Activated naive CD4-positive, alpha-beta T cell treated with anti-CD3 and anti-CD28 coated beads, Interleukin-2, amount 50 U/mL, for 24 hours (primary cell): ENCODE measurements around the gene RPL10.
A peak's percentile ranks its signal among the peaks of the same experiment; 100 is the strongest.
"Not testable (repeated sequence)": the region's sequence is repeated elsewhere in the genome, so short reads cannot be mapped to it uniquely, and the experiment has no call there.

Experiments used
- H3K27ac Mint-ChIP-seq: one replicate; pipeline ENCODE4 v1.8.0; 2021; ENCODE audit warnings: mild to moderate bottlenecking, mixed read lengths
- H3K27me3 Mint-ChIP-seq: one replicate; pipeline ENCODE4 v1.8.0; 2021; ENCODE audit warnings: mixed read lengths
- H3K36me3 Mint-ChIP-seq: one replicate; pipeline ENCODE4 v1.8.0; 2021; ENCODE audit warnings: mixed read lengths
- H3K4me1 Mint-ChIP-seq: one replicate; pipeline ENCODE4 v1.8.0; 2021; ENCODE audit warnings: mixed read lengths
- H3K4me3 Mint-ChIP-seq: one replicate; pipeline ENCODE4 v1.8.0; 2021; ENCODE audit warnings: mild to moderate bottlenecking, mixed read lengths
- H3K9me3 Mint-ChIP-seq: one replicate; pipeline ENCODE4 v1.8.0; 2021; ENCODE audit warnings: mixed read lengths

RPL10 gene

GRCh38 chrX:154381271-154381670, 16.9 kb upstream of the RPL10 start:
- no peaks in the 10 kb centered on the region for H3K9me3 Mint-ChIP-seq
- peaks cover 6% of the 10 kb centered on the region for H3K36me3 Mint-ChIP-seq
- H3K27me3 Mint-ChIP-seq, result no peaks in the 10 kb centered on the region
- no peak overlapping the region for H3K27ac Mint-ChIP-seq
- peaks cover 12% of the 10 kb centered on the region for H3K4me1 Mint-ChIP-seq
- H3K4me3 Mint-ChIP-seq, result no peak overlapping the region

- no peaks in the 10 kb centered on the region for H3K27me3 Mint-ChIP-seq
- H3K27ac Mint-ChIP-seq, result no peak overlapping the region
- H3K4me3 Mint-ChIP-seq, result peak overlapping the region; percentile 26
- H3K36me3 Mint-ChIP-seq, result peaks cover 6% of the 10 kb centered on the region
- peaks cover 7% of the 10 kb centered on the region for H3K4me1 Mint-ChIP-seq
- H3K9me3 Mint-ChIP-seq, result no peaks in the 10 kb centered on the region
Measured at GRCh38 chrX:154382483-154383069, 15.6 kb upstream of the RPL10 start.

- Mint-ChIP-seq H3K9me3 (no peaks in the 10 kb centered on the region), H3K36me3 (peaks cover 6% of the 10 kb centered on the region), H3K27ac (peak overlapping the region; percentile 41), H3K4me1 (peaks cover 7% of the 10 kb centered on the region), H3K27me3 (no peaks in the 10 kb centered on the region), H3K4me3 (no peak overlapping the region)
Measured at GRCh38 chrX:154383359-154384283, 14.6 kb upstream of the RPL10 start.

- Mint-ChIP-seq H3K4me3 (no peak overlapping the region), H3K27me3 (no peaks in the 10 kb centered on the region), H3K9me3 (no peaks in the 10 kb centered on the region), H3K4me1 (peaks cover 7% of the 10 kb centered on the region), H3K27ac (no peak overlapping the region), H3K36me3 (peaks cover 6% of the 10 kb centered on the region)
Measured at GRCh38 chrX:154384284-154384892, 13.8 kb upstream of the RPL10 start.

- H3K4me3 Mint-ChIP-seq, H3K27ac Mint-ChIP-seq, H3K9me3 Mint-ChIP-seq, H3K36me3 Mint-ChIP-seq, H3K27me3 Mint-ChIP-seq, H3K4me1 Mint-ChIP-seq: not testable (repeated sequence)
Measured at GRCh38 chrX:154388094-154388493, 10.1 kb upstream of the RPL10 start.

GRCh38 chrX:154388649-154389048, 9.5 kb upstream of the RPL10 start:
- H3K27me3 Mint-ChIP-seq, H3K9me3 Mint-ChIP-seq, H3K4me3 Mint-ChIP-seq, H3K4me1 Mint-ChIP-seq, H3K27ac Mint-ChIP-seq, H3K36me3 Mint-ChIP-seq: not testable (repeated sequence)

- not testable (repeated sequence) for H3K9me3 Mint-ChIP-seq, H3K4me1 Mint-ChIP-seq, H3K36me3 Mint-ChIP-seq, H3K4me3 Mint-ChIP-seq, H3K27ac Mint-ChIP-seq, H3K27me3 Mint-ChIP-seq
Measured at GRCh38 chrX:154389812-154390747, 8.1 kb upstream of the RPL10 start.

GRCh38 chrX:154396363-154396762, 1.8 kb upstream of the RPL10 start:
- H3K4me1 Mint-ChIP-seq, H3K4me3 Mint-ChIP-seq: not testable (repeated sequence)

GRCh38 chrX:154396973-154397887, 947 bp upstream of the RPL10 start:
- H3K36me3 Mint-ChIP-seq, result peaks cover 16% of the 10 kb centered on the region
- no peaks in the 10 kb centered on the region for H3K4me1 Mint-ChIP-seq
- H3K27me3 Mint-ChIP-seq, result no peaks in the 10 kb centered on the region
- peak overlapping the region; percentile 99 for H3K4me3 Mint-ChIP-seq
- H3K9me3 Mint-ChIP-seq, result no peaks in the 10 kb centered on the region
- H3K27ac Mint-ChIP-seq, result peak overlapping the region; percentile 99

More at GRCh38 chrX:154396363-154396762, 1.8 kb upstream of the RPL10 start:
- peaks cover 16% of the 10 kb centered on the region for H3K36me3 Mint-ChIP-seq
- not testable (repeated sequence) for H3K9me3 Mint-ChIP-seq, H3K27ac Mint-ChIP-seq, H3K27me3 Mint-ChIP-seq

GRCh38 chrX:154398668-154399526, 720 bp downstream of the RPL10 start:
- Mint-ChIP-seq H3K4me1 (no peaks in the 10 kb centered on the region), H3K36me3 (peaks cover 16% of the 10 kb centered on the region), H3K9me3 (no peaks in the 10 kb centered on the region), H3K27ac (peak overlapping the region; percentile 99), H3K27me3 (no peaks in the 10 kb centered on the region), H3K4me3 (peak overlapping the region; percentile 99)

- Mint-ChIP-seq H3K27me3 (no peaks in the 10 kb centered on the region), H3K4me3 (peak overlapping the region; percentile 99), H3K27ac (peak overlapping the region; percentile 99), H3K9me3 (no peaks in the 10 kb centered on the region), H3K36me3 (peaks cover 16% of the 10 kb centered on the region), H3K4me1 (no peaks in the 10 kb centered on the region)
Measured at GRCh38 chrX:154399527-154400368, 1.6 kb downstream of the RPL10 start.

- H3K9me3 Mint-ChIP-seq, H3K4me1 Mint-ChIP-seq, H3K27me3 Mint-ChIP-seq: not testable (repeated sequence)
- Mint-ChIP-seq H3K36me3 (peaks cover 16% of the 10 kb centered on the region), H3K27ac (peak overlapping the region; percentile 99), H3K4me3 (peak overlapping the region; percentile 99)
Measured at GRCh38 chrX:154400369-154400817, 2.2 kb downstream of the RPL10 start.
